Measurements from ENCODE around the gene SLAIN1.

DNA sequence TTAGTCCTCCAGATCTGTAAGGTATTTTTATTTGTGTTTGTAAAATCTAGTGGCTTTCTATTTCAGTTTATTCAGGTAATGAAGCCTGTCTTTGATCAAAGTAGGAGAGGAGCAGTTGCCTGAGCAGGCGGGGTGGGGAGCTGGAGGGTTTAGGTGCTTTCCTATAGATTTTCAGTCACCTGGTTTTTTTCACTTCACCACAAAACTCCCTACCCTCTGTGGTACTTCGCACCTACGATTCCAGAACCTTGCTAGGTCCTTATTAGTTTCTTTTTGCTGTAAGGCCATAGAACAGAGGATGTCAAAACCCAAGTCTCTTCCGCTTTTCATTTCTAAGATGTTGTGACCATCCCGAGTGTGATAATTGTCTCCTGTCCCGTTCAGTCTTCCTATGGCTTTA is 26.6 kb downstream of the SLAIN1 start:
- TF ChIP-seq, protein P1, sequence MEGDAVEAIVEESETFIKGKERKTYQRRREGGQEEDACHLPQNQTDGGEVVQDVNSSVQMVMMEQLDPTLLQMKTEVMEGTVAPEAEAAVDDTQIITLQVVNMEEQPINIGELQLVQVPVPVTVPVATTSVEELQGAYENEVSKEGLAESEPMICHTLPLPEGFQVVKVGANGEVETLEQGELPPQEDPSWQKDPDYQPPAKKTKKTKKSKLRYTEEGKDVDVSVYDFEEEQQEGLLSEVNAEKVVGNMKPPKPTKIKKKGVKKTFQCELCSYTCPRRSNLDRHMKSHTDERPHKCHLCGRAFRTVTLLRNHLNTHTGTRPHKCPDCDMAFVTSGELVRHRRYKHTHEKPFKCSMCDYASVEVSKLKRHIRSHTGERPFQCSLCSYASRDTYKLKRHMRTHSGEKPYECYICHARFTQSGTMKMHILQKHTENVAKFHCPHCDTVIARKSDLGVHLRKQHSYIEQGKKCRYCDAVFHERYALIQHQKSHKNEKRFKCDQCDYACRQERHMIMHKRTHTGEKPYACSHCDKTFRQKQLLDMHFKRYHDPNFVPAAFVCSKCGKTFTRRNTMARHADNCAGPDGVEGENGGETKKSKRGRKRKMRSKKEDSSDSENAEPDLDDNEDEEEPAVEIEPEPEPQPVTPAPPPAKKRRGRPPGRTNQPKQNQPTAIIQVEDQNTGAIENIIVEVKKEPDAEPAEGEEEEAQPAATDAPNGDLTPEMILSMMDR (IDR thresholded peaks at IDR 0.05): no peak
- TF ChIP-seq POLR2A (IDR thresholded peaks at IDR 0.05): no peak
